Gastrocnemius medialis (tissue), 4 donors: ENCODE data around the gene DOP1A. TPM values are rescaled to one million over a fixed set of nuclear protein-coding genes. Genes with fewer than 3 reads are reported as not detected.

ENCODE experiments used
- ATAC-seq, 2 donors: fragments of 150-250 bp; one replicate each; pipeline ENCODE4 v1.9.1; 2016
- DNase-seq, 2 donors: peaks; one replicate each; pipeline ENCODE4 v3.0.0-alpha.2; 2019
- H3K27ac ChIP-seq, 4 donors: fragments of 200-600 bp; sonication (generic); 1 replicate in 1 of 4; 2 replicates in 3 of 4; pipeline ENCODE4 v1.5.1; 2016 to 2018; ENCODE audit warnings: mild to moderate bottlenecking in 2 of 4, moderate library complexity in 1 of 4
- H3K27me3 ChIP-seq, 3 donors: fragments of 200-600 bp; sonication (generic) in 2 of 3; 1 replicate in 1 of 3; 2 replicates in 2 of 3; pipeline versions ENCODE4 v1.5.1 to v1.6.0; 2016 to 2019; ENCODE audit warnings: mild to moderate bottlenecking in 1 of 3, moderate library complexity in 1 of 3
- H3K36me3 ChIP-seq, 2 donors: fragments of 200-600 bp; sonication (generic) in 1 of 2; one replicate each; pipeline ENCODE4 v1.5.1; 2017 to 2018
- H3K4me1 ChIP-seq, 2 donors: fragments of 200-600 bp; sonication (generic) in 1 of 2; one replicate each; pipeline ENCODE4 v1.5.1; 2016 to 2017; ENCODE audit warnings: mild to moderate bottlenecking in 2 of 2
- H3K4me3 ChIP-seq, 4 donors: fragments of 200-600 bp; sonication (generic) in 3 of 4; 1 replicate in 1 of 4; 2 replicates in 3 of 4; pipeline ENCODE4 v1.5.1; 2016 to 2019; ENCODE audit warnings: mild to moderate bottlenecking in 2 of 4
- H3K9me3 ChIP-seq, 3 donors: fragments of 200-600 bp; sonication (generic) in 2 of 3; 1 replicate in 1 of 3; 2 replicates in 2 of 3; pipeline ENCODE4 v1.5.1; 2016 to 2019
- POLR2A ChIP-seq, 2 donors: fragments of 450-650 bp; IDR thresholded peaks; one replicate each; pipeline ENCODE4 v1.6.1; 2017; ENCODE audit warnings: antibody characterized with exemption in 2 of 2, mild to moderate bottlenecking in 2 of 2, moderate library complexity in 2 of 2
- in situ Hi-C, 4 donors: fragments of 200-750 bp; cut with MboI; loops; one replicate each; pipeline versions ENCODE4 v1.15.0 to v1.8.0; 2017; ENCODE audit warnings: low sequenced_read_pairs in 4 of 4
- intact Hi-C: fragments of 100-400 bp; cut with DNase I; formaldehyde crosslinking; loops from one replicate; pipeline ENCODE4 v1.15.1; 2023; ENCODE audit warnings: low total_unique reads
- total RNA-seq, 4 donors: library from RNA; depleted of rRNA; stranded (reverse); fragments of >200 nt; gene quantifications; one replicate each; pipeline versions ENCODE4 v1.1.0 to v1.2.3, GENCODE V29; 2016
- TF ChIP-seq, protein P1 (sequence below), 5 experiments: fragments of 450-650 bp in 3 of 5; fragments of 200-600 bp in 2 of 5; sonication (generic) in 2 of 5; IDR thresholded peaks in 4 of 5; conservative IDR thresholded peaks in 1 of 5; 1 replicate in 4 of 5; 2 replicates in 1 of 5; pipeline ENCODE4 v1.5.1; 2016 to 2019; ENCODE audit warnings: antibody characterized with exemption in 5 of 5, mild to moderate bottlenecking in 3 of 5, moderate library complexity in 3 of 5

DOP1A gene
- total RNA-seq, 4 donors from 2014 or later = 12.4 to 30.9 (median 16.2) TPM

DNA sequence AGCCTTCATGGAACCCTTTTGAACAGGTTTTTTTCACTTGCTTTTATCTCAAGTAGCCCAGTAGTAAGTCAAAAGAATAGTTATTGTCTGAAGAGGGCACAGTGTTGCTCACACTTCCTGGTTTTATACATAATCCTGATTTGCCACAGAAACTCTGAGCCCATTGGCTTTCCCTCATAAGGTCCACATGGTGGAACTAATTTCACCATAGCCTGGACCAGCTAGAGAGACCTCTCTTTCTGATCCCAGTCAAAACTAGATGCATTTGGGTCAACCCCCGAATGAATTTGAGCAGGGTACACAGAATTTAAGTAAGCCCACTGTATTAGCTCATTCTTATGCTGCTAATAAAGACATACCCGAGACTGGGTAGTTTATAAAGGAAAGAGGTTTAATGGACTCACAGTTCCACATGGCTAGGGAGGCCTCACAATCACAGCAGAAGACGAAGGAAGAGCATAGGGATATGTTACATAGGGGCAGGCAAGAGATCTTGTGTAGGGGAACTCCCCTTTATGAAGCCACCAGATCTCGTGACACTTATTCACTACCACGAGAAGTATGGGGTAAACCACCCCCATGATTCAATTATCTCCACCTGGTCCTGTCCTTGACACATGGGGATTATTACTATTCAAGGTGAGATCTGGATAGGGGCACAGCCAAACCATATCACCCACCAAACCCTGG, 131.8 kb downstream of the DOP1A start:
- DNase-seq = no peak
- peak; percentile 16 to 28 for ATAC-seq
- peak overlapping the region in 1 of 4 donors; percentile 62 for H3K27ac ChIP-seq
- no peaks in the 10 kb centered on the region for H3K9me3 ChIP-seq
- no peak overlapping the region for H3K4me3 ChIP-seq
- no peak for TF ChIP-seq POLR2A (IDR thresholded peaks at IDR 0.05)
- TF ChIP-seq, protein P1, sequence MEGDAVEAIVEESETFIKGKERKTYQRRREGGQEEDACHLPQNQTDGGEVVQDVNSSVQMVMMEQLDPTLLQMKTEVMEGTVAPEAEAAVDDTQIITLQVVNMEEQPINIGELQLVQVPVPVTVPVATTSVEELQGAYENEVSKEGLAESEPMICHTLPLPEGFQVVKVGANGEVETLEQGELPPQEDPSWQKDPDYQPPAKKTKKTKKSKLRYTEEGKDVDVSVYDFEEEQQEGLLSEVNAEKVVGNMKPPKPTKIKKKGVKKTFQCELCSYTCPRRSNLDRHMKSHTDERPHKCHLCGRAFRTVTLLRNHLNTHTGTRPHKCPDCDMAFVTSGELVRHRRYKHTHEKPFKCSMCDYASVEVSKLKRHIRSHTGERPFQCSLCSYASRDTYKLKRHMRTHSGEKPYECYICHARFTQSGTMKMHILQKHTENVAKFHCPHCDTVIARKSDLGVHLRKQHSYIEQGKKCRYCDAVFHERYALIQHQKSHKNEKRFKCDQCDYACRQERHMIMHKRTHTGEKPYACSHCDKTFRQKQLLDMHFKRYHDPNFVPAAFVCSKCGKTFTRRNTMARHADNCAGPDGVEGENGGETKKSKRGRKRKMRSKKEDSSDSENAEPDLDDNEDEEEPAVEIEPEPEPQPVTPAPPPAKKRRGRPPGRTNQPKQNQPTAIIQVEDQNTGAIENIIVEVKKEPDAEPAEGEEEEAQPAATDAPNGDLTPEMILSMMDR (IDR thresholded peaks at IDR 0.05 in 4 of 5, conservative IDR thresholded peaks at IDR 0.05 in 1 of 5) = no peak
- H3K4me1 ChIP-seq = peaks cover under 1 to 8% of the 10 kb centered on the region in 2 donors
- intact Hi-C loops (loop anchor here (10.0 kb wide), 1 partner anchor 955 kb away; the partner anchor contains the start of gene IBTK), in situ Hi-C loops (loop anchor here in 2 of 4 donors (10.0 to 25.0 kb wide), 2 partner anchors 135 to 962 kb away; partner anchors contain the start of genes DOP1A (in 1 of the 2), IBTK (in 1 of the 2) and UBE3D (in 1 of the 2))
- no peaks in the 10 kb centered on the region for H3K27me3 ChIP-seq
- peaks cover 0 to 13% of the 10 kb centered on the region in 2 donors for H3K36me3 ChIP-seq

DNA sequence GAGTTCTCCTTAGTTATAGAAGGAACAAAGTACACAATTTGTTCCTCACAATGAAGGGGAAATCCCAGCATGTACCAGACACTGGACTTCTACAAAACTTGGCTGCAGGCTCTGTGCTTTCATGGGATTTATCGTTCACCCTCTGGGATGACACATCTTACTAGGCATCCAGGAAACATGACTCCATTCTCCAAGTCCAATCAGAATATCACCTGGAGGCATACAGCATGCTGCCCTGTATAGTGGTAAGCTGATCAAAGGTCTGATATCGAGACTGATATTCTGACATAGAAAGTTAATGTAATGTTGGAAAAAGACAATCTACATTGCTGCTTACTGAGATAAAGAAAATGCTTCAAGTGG, 132.4 kb downstream of the DOP1A start:
- peaks cover 0 to 13% of the 10 kb centered on the region in 2 donors for H3K36me3 ChIP-seq
- peaks cover 0 to 6% of the 10 kb centered on the region in 2 donors for H3K4me1 ChIP-seq
- no peak overlapping the region for H3K4me3 ChIP-seq
- peak; percentile 73 to 92 for ATAC-seq
- H3K27ac ChIP-seq = peak overlapping the region in 1 of 4 donors; percentile 62
- no peaks in the 10 kb centered on the region for H3K9me3 ChIP-seq
- TF ChIP-seq, protein P1 (IDR thresholded peaks at IDR 0.05 in 4 of 5, conservative IDR thresholded peaks at IDR 0.05 in 1 of 5) = no peak
- no peak for TF ChIP-seq POLR2A (IDR thresholded peaks at IDR 0.05)
- intact Hi-C loops = loop anchor here (10.0 kb wide), 1 partner anchor 955 kb away; the partner anchor contains the start of gene IBTK
- in situ Hi-C loops = loop anchor here in 2 of 4 donors (10.0 to 25.0 kb wide), 2 partner anchors 135 to 963 kb away; partner anchors contain the start of genes DOP1A (in 1 of the 2), IBTK (in 1 of the 2) and UBE3D (in 1 of the 2)
- peak in 1 of 2 donors; percentile 17 for DNase-seq
- H3K27me3 ChIP-seq = no peaks in the 10 kb centered on the region

- Histone ChIP-seq H3K9me3 (no peaks in the 10 kb centered on the region), H3K27ac (no peak overlapping the region), H3K36me3 (peaks cover 0 to 6% of the 10 kb centered on the region in 2 donors), H3K27me3 (no peaks in the 10 kb centered on the region), H3K4me1 (peaks cover 0 to 6% of the 10 kb centered on the region in 2 donors), H3K4me3 (no peak overlapping the region)
- ATAC-seq = no peak
- in situ Hi-C loops (no loop called here), intact Hi-C loops (no loop called here)
- TF ChIP-seq, protein P1 (IDR thresholded peaks at IDR 0.05 in 4 of 5, conservative IDR thresholded peaks at IDR 0.05 in 1 of 5) = no peak
- no peak for TF ChIP-seq POLR2A (IDR thresholded peaks at IDR 0.05)
- no peak for DNase-seq
Measured at GRCh38 chr6:83202031-83202430, 134.6 kb downstream of the DOP1A start.

- no peaks in the 10 kb centered on the region for H3K27me3 ChIP-seq
- TF ChIP-seq POLR2A (IDR thresholded peaks at IDR 0.05) = no peak
- TF ChIP-seq, protein P1 (IDR thresholded peaks at IDR 0.05 in 4 of 5, conservative IDR thresholded peaks at IDR 0.05 in 1 of 5) = peak in 4 of 5 experiments; percentile 40 to 76 (median 58)
- peaks cover 7% of the 10 kb centered on the region in 2 donors for H3K4me1 ChIP-seq
- in situ Hi-C loops (no loop called here), intact Hi-C loops (loop anchor here (1.0 kb wide), 1 partner anchor 148 kb away; the partner anchor contains the start of gene DOP1A)
- H3K36me3 ChIP-seq = no peaks in the 10 kb centered on the region
- H3K27ac ChIP-seq = no peak overlapping the region
- no peak overlapping the region for H3K4me3 ChIP-seq
- no peaks in the 10 kb centered on the region for H3K9me3 ChIP-seq
- ATAC-seq = peak; percentile 83 to 86
- peak; percentile 17 to 40 for DNase-seq
Measured at GRCh38 chr6:83215131-83216047, 147.9 kb downstream of the DOP1A start.
